Measurements from ENCODE around the gene DSTYK. TPM values are rescaled to one million over a fixed set of nuclear protein-coding genes. Genes with fewer than 3 reads are reported as not detected.
"Not testable (repeated sequence)": the region's sequence is repeated elsewhere in the genome, so short reads cannot be mapped to it uniquely, and the experiment has no call there.

The DSTYK gene
- total RNA-seq, 5 donors from 2014 or later (not counting 1 experiment from before 2014, with no cell fraction given): 13.8 to 15.7 (median 14.7) TPM

GRCh38 chr1:205180331-205180730, 31.2 kb downstream of the DSTYK start:
- CTCF ChIA-PET: interaction anchor here in 1 of 2 donors (1.1 kb wide), 1 partner anchor 16 kb away, joined by 3 read pairs; no protein-coding TSS in a partner anchor
- DNase-seq; H3K4me3 ChIP-seq (ENCODE audit: control insufficient read depth in 1 of 2, extremely low read depth in 1 of 2, low read length in 1 of 2); H3K4me3 Mint-ChIP-seq; POLR2A ChIA-PET; H3K9me3 Mint-ChIP-seq; H3K9me3 ChIP-seq; H3K27me3 ChIP-seq (replicated peaks in 1 of 2; ENCODE audit: control insufficient read depth in 2 of 2, extremely low read depth in 1 of 2, insufficient read depth in 2 of 2, low read length in 1 of 2); H3K27me3 Mint-ChIP-seq; ATAC-seq (replicated peaks in 1 of 4); H3K27ac Mint-ChIP-seq; H3K27ac ChIP-seq (ENCODE audit: low read length): not testable (repeated sequence)
- Mint-ChIP-seq H3K36me3 (peaks cover 39% of the 10 kb centered on the region), H3K4me1 (peaks cover 19 to 22% (median 21%) of the 10 kb centered on the region in 3 donors)
- WGBS (ENCODE audit: insufficient coverage): no CpG with 5 or more reads among the region's 7 CpGs
- Histone ChIP-seq H3K36me3 (ENCODE audit: control insufficient read depth in 2 of 2, extremely low read depth in 1 of 2, insufficient read depth in 1 of 2, low read length in 1 of 2) (peaks cover 5 to 22% of the 10 kb centered on the region in 2 donors), H3K4me1 (ENCODE audit: control insufficient read depth in 1 of 2, extremely low read depth in 1 of 2, insufficient read depth in 2 of 2, low read length in 2 of 2) (peaks cover 6 to 14% of the 10 kb centered on the region in 2 experiments)

DNA sequence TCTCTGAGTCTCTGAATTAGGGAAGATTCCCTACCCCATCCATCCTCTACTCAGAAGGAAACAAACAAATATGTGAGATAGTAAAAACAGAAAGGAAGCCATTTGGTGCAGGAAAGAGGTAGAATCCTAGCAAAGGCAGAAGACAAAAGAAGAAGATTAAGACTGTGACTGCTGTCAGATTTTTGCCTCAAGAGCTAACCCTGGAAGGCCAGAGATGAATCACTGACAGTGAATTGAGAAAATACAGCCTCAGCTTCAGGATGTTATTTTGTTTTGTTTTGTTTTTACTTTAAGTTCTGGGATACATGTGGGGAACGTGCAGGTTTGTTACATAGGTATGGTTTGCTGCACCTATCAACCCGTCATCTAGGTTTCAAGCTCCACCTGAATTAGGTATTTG, 31.7 kb downstream of the DSTYK start:
- no peak overlapping the region for H3K27ac ChIP-seq (ENCODE audit: low read length)
- CTCF ChIA-PET: interaction anchor here (0.6 to 1.1 kb wide), 2 partner anchors 16 to 1239 kb away, joined by 3 read pairs; no protein-coding TSS in a partner anchor
- Mint-ChIP-seq H3K4me1 (peaks cover 18 to 21% (median 21%) of the 10 kb centered on the region in 3 donors), H3K36me3 (peaks cover 39% of the 10 kb centered on the region), H3K9me3 (no peaks in the 10 kb centered on the region), H3K27ac (no peak overlapping the region), H3K4me3 (no peak overlapping the region), H3K27me3 (no peaks in the 10 kb centered on the region)
- no peak overlapping the region for H3K4me3 ChIP-seq (ENCODE audit: control insufficient read depth in 1 of 2, extremely low read depth in 1 of 2, low read length in 1 of 2)
- no peaks in the 10 kb centered on the region for H3K9me3 ChIP-seq
- peaks cover 5 to 22% of the 10 kb centered on the region in 2 donors for H3K36me3 ChIP-seq (ENCODE audit: control insufficient read depth in 2 of 2, extremely low read depth in 1 of 2, insufficient read depth in 1 of 2, low read length in 1 of 2)
- no peaks in the 10 kb centered on the region for H3K27me3 ChIP-seq (replicated peaks in 1 of 2; ENCODE audit: control insufficient read depth in 2 of 2, extremely low read depth in 1 of 2, insufficient read depth in 2 of 2, low read length in 1 of 2)
- POLR2A ChIA-PET: no interaction called here
- DNase-seq (no peak), ATAC-seq (replicated peaks in 1 of 4) (no peak)
- H3K4me1 ChIP-seq (ENCODE audit: control insufficient read depth in 1 of 2, extremely low read depth in 1 of 2, insufficient read depth in 2 of 2, low read length in 2 of 2): peaks cover 6 to 14% of the 10 kb centered on the region in 2 experiments
- WGBS (ENCODE audit: insufficient coverage): no CpG with 5 or more reads among the region's 2 CpGs

DNA sequence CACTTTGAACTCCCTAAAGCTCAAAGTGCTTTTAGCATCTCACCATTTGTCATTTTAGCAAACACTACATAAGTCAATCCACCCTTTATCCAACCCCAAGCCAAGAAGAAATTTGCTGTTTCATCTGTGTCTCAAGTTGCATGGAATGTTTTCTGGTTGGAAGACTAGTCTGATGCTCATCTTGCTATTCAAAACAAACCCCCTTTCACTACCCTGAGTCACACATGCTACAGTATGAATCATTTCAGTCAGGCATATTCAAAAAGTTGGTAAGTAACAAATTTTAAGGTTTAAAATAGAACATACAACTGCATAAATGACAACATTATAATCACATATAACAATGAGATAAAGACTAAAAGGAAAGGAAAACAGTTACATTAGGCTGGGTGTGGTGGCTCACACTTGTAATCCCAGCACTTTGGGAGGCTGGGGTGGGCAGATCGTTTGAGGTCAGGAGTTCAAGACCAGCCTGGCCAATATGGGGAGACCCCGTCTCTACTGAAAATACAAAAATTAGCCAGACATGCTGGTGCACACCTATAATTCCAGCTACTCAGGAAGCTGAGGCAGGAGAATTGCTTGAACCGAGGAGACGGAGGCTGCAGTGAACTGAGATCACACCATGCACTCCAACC, 38.7 kb downstream of the DSTYK start:
- Histone ChIP-seq H3K36me3 (ENCODE audit: control insufficient read depth in 2 of 2, extremely low read depth in 1 of 2, insufficient read depth in 1 of 2, low read length in 1 of 2) (peaks cover 5 to 25% of the 10 kb centered on the region in 2 donors), H3K4me3 (ENCODE audit: control insufficient read depth in 1 of 2, extremely low read depth in 1 of 2, low read length in 1 of 2) (no peak overlapping the region), H3K4me1 (ENCODE audit: control insufficient read depth in 1 of 2, extremely low read depth in 1 of 2, insufficient read depth in 2 of 2, low read length in 2 of 2) (peaks cover 2 to 8% of the 10 kb centered on the region in 2 experiments), H3K9me3 (no peaks in the 10 kb centered on the region), H3K27ac (ENCODE audit: low read length) (no peak overlapping the region), H3K27me3 (replicated peaks in 1 of 2; ENCODE audit: control insufficient read depth in 2 of 2, extremely low read depth in 1 of 2, insufficient read depth in 2 of 2, low read length in 1 of 2) (no peaks in the 10 kb centered on the region)
- DNase-seq (no peak), ATAC-seq (replicated peaks in 1 of 4) (no peak)
- Mint-ChIP-seq H3K27ac (no peak overlapping the region), H3K4me3 (no peak overlapping the region), H3K9me3 (no peaks in the 10 kb centered on the region), H3K36me3 (peaks cover 43% of the 10 kb centered on the region), H3K27me3 (no peaks in the 10 kb centered on the region), H3K4me1 (peaks cover 10 to 27% (median 22%) of the 10 kb centered on the region in 3 donors)
- CTCF ChIA-PET: interaction anchor here in 1 of 2 donors (0.7 to 0.8 kb wide), 2 partner anchors 27 to 223 kb away, joined by 3 to 4 read pairs; no protein-coding TSS in a partner anchor
- POLR2A ChIA-PET: no interaction called here
- WGBS (ENCODE audit: insufficient coverage): no CpG with 5 or more reads among the region's 4 CpGs

GRCh38 chr1:205171369-205171768, 40.1 kb downstream of the DSTYK start:
- ChIA-PET CTCF (interaction anchor here in 1 of 2 donors (1.0 kb wide), 1 partner anchor 83 kb away, joined by 4 read pairs; no protein-coding TSS in a partner anchor), POLR2A (interaction anchor here in 1 of 2 donors (0.6 to 0.7 kb wide), 2 partner anchors 216 to 388 kb away, joined by 3 to 8 read pairs; no protein-coding TSS in a partner anchor)
- H3K36me3 ChIP-seq (ENCODE audit: control insufficient read depth in 2 of 2, extremely low read depth in 1 of 2, insufficient read depth in 1 of 2, low read length in 1 of 2): peaks cover 0 to 31% of the 10 kb centered on the region in 2 donors
- peaks cover 52% of the 10 kb centered on the region for H3K36me3 Mint-ChIP-seq
- ATAC-seq (replicated peaks in 1 of 4): peak in 3 of 4 experiments; percentile 15 to 57 (median 27)
- H3K4me1 ChIP-seq (ENCODE audit: control insufficient read depth in 1 of 2, extremely low read depth in 1 of 2, insufficient read depth in 2 of 2, low read length in 2 of 2): peaks cover 2 to 8% of the 10 kb centered on the region in 2 experiments
- DNase-seq: peak in 2 of 35 experiments; percentile 0 to 20
- no peaks in the 10 kb centered on the region for H3K9me3 Mint-ChIP-seq
- H3K4me3 Mint-ChIP-seq: peak overlapping the region in 1 of 3 donors; percentile 61
- no peak overlapping the region for H3K27ac ChIP-seq (ENCODE audit: low read length)
- H3K27me3 ChIP-seq (replicated peaks in 1 of 2; ENCODE audit: control insufficient read depth in 2 of 2, extremely low read depth in 1 of 2, insufficient read depth in 2 of 2, low read length in 1 of 2): no peaks in the 10 kb centered on the region
- H3K27me3 Mint-ChIP-seq: no peaks in the 10 kb centered on the region
- 100% methylated on average over 1 of the region's 5 CpGs for WGBS (ENCODE audit: insufficient coverage)
- H3K27ac Mint-ChIP-seq: no peak overlapping the region
- no peak overlapping the region for H3K4me3 ChIP-seq (ENCODE audit: control insufficient read depth in 1 of 2, extremely low read depth in 1 of 2, low read length in 1 of 2)
- H3K4me1 Mint-ChIP-seq: peaks cover 18 to 38% (median 22%) of the 10 kb centered on the region in 3 donors
- H3K9me3 ChIP-seq: no peaks in the 10 kb centered on the region

DNA sequence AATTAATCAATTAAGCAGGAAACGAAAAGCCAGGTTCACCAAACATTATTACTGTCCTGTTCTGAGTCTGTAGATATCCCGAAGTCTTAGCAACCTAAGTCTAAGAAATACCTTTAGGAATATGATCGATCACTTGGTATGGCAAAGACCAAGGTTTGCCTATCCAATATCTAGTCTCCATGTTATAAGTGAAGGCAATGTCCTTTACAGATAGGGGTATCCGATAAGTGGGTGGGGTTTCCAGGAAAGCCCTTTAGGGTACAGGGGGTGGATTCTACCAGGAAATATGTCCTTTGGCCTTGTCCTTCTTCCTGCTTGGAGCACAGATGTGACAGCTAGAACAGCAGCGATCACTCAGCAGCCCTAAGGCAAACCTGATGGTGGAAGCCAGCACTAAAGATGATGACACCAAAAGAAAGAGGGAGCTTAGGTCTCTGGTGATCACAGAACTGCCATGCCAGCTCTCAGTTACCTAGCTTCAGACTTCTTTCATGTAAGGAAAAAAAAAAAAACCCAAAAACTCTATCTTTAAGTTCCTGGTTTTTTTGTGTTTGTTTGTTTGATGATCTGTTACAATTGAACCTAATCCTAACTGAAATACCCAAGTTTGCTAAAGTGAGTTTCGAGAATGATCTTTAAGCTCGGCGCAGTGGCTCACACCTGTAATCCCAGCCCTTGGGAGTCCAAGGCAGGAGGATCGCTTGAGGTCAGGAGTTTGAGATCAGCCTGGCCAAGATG, 40.8 kb downstream of the DSTYK start:
- peak overlapping the region in 1 of 3 donors; percentile 61 for H3K4me3 Mint-ChIP-seq
- Histone ChIP-seq H3K27me3 (replicated peaks in 1 of 2; ENCODE audit: control insufficient read depth in 2 of 2, extremely low read depth in 1 of 2, insufficient read depth in 2 of 2, low read length in 1 of 2) (no peaks in the 10 kb centered on the region), H3K9me3 (no peaks in the 10 kb centered on the region), H3K4me3 (ENCODE audit: control insufficient read depth in 1 of 2, extremely low read depth in 1 of 2, low read length in 1 of 2) (no peak overlapping the region), H3K36me3 (ENCODE audit: control insufficient read depth in 2 of 2, extremely low read depth in 1 of 2, insufficient read depth in 1 of 2, low read length in 1 of 2) (peaks cover 0 to 34% of the 10 kb centered on the region in 2 donors), H3K27ac (ENCODE audit: low read length) (no peak overlapping the region), H3K4me1 (ENCODE audit: control insufficient read depth in 1 of 2, extremely low read depth in 1 of 2, insufficient read depth in 2 of 2, low read length in 2 of 2) (peaks cover 2 to 8% of the 10 kb centered on the region in 2 experiments)
- no peaks in the 10 kb centered on the region for H3K9me3 Mint-ChIP-seq
- DNase-seq: no peak
- H3K36me3 Mint-ChIP-seq: peaks cover 48% of the 10 kb centered on the region
- peaks cover 19 to 39% (median 22%) of the 10 kb centered on the region in 3 donors for H3K4me1 Mint-ChIP-seq
- H3K27ac Mint-ChIP-seq: no peak overlapping the region
- no CpG with 5 or more reads among the region's 9 CpGs for WGBS (ENCODE audit: insufficient coverage)
- no peak for ATAC-seq (replicated peaks in 1 of 4)
- H3K27me3 Mint-ChIP-seq: no peaks in the 10 kb centered on the region
- CTCF ChIA-PET: interaction anchor here (0.6 to 1.0 kb wide), 3 partner anchors 29 to 748 kb away, joined by 3 to 5 read pairs (median 4); no protein-coding TSS in a partner anchor
- POLR2A ChIA-PET: interaction anchor here (0.6 to 0.7 kb wide), 3 partner anchors 58 to 388 kb away, joined by 3 to 8 read pairs (median 4); no protein-coding TSS in a partner anchor

GRCh38 chr1:205169248-205169647, 42.3 kb downstream of the DSTYK start:
- no peak overlapping the region for H3K4me3 Mint-ChIP-seq
- no peak overlapping the region for H3K27ac Mint-ChIP-seq
- ChIA-PET CTCF (no interaction called here), POLR2A (no interaction called here)
- peaks cover 19 to 39% (median 22%) of the 10 kb centered on the region in 3 donors for H3K4me1 Mint-ChIP-seq
- no peaks in the 10 kb centered on the region for H3K9me3 Mint-ChIP-seq
- no peak overlapping the region for H3K27ac ChIP-seq (ENCODE audit: low read length)
- H3K4me1 ChIP-seq (ENCODE audit: control insufficient read depth in 1 of 2, extremely low read depth in 1 of 2, insufficient read depth in 2 of 2, low read length in 2 of 2): peaks cover 2 to 8% of the 10 kb centered on the region in 2 experiments
- no peak for ATAC-seq (replicated peaks in 1 of 4)
- H3K27me3 Mint-ChIP-seq: no peaks in the 10 kb centered on the region
- no peak for DNase-seq
- H3K36me3 ChIP-seq (ENCODE audit: control insufficient read depth in 2 of 2, extremely low read depth in 1 of 2, insufficient read depth in 1 of 2, low read length in 1 of 2): peaks cover 0 to 42% of the 10 kb centered on the region in 2 donors
- no peaks in the 10 kb centered on the region for H3K9me3 ChIP-seq
- H3K27me3 ChIP-seq (replicated peaks in 1 of 2; ENCODE audit: control insufficient read depth in 2 of 2, extremely low read depth in 1 of 2, insufficient read depth in 2 of 2, low read length in 1 of 2): no peaks in the 10 kb centered on the region
- no peak overlapping the region for H3K4me3 ChIP-seq (ENCODE audit: control insufficient read depth in 1 of 2, extremely low read depth in 1 of 2, low read length in 1 of 2)
- WGBS (ENCODE audit: insufficient coverage): 95% methylated on average over 7 of the region's 10 CpGs
- peaks cover 49% of the 10 kb centered on the region for H3K36me3 Mint-ChIP-seq
